22Rv1 (cell line): Measurements from ENCODE around the gene CYP2W1.

Experiments
- H3K27ac ChIP-seq: fragments of 450-650 bp; 2 replicates; pipeline ENCODE4 v1.5.1; 2017
- CTCF ChIP-seq: fragments of 450-650 bp; IDR thresholded peaks from 2 replicates; pipeline ENCODE4 v1.5.1; 2017; ENCODE audit warnings: mild to moderate bottlenecking
- ZFX ChIP-seq: fragments of 450-650 bp; IDR thresholded peaks from 2 replicates; pipeline ENCODE4 v1.6.1; 2017; ENCODE audit warnings: antibody characterized with exemption, borderline replicate concordance

The CYP2W1 gene

GRCh38 chr7:1004018-1004852 is 21.3 kb downstream of the CYP2W1 start:
- H3K27ac ChIP-seq, result no peak overlapping the region
- no peak for TF ChIP-seq ZFX
- TF ChIP-seq CTCF, result no peak

GRCh38 chr7:1005303-1005702 is 22.3 kb downstream of the CYP2W1 start:
- TF ChIP-seq ZFX (no peak), CTCF (no peak)
- H3K27ac ChIP-seq, result no peak overlapping the region

DNA sequence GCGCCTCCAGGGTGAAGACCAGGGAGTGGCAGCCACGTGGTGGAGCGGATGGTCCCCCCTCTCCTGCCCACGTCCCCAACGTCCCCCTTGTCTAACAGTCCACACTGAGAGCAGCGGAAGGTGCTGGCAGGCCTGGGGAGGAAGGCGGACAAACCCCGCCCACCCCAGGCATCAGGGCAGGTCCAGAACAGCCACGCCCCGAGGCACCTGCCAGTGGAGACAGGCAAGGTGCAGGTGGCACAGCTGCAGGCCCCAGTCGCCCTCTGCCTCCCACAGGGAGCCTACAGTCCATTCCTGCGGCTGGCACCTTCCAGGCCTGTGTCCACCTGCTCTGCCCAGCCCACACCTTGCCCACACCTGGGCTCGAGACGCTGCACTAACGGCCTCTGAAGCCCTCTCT is 24.9 kb downstream of the CYP2W1 start:
- no peak for TF ChIP-seq CTCF
- TF ChIP-seq ZFX, result no peak
- H3K27ac ChIP-seq, result peak overlapping the region; percentile 35; the same call in 1 of the 2 replicates

GRCh38 chr7:1008733-1009363 is 25.9 kb downstream of the CYP2W1 start:
- no peak for TF ChIP-seq ZFX
- no peak for TF ChIP-seq CTCF
- peak overlapping the region; percentile 35; the same call in 1 of the 2 replicates for H3K27ac ChIP-seq

DNA sequence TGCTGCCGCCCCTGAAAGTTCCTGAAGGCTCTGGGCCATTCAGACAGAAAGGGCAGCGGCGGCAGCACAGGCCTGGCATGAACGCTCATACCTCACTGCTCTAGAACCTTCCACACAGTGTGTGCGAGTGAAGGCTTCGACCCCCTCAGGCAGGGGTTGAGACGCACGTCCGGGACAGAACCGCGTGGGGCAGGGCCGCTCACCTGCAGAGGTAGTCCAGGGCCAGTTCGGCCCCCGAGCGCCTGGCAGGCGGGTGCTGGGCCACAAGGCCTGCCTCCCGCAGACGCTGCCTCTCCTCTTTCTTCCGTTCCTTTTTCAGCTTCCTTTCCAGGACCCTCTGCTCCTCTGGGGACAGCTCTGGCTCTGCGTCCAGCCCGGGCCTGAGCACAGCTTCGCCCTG is 26.8 kb downstream of the CYP2W1 start:
- TF ChIP-seq CTCF (no peak), ZFX (no peak)
- no peak overlapping the region for H3K27ac ChIP-seq

- H3K27ac ChIP-seq, result no peak overlapping the region
- TF ChIP-seq CTCF (no peak), ZFX (no peak)
These were observed 27.2 kb downstream of the CYP2W1 start for GRCh38 chr7:1010226-1010625.

- TF ChIP-seq CTCF, result no peak
- TF ChIP-seq ZFX, result no peak
- H3K27ac ChIP-seq, result no peak overlapping the region
These were observed 28.5 kb downstream of the CYP2W1 start for GRCh38 chr7:1011297-1012003.
